GM21360 (cell line): ENCODE results near the gene NFX1.
"Not testable (repeated sequence)": the region's sequence is repeated elsewhere in the genome, so short reads cannot be mapped to it uniquely, and the experiment has no call there.

Source experiments
- ATAC-seq: cut with Tn5 transposase; IDR thresholded peaks from one replicate; pipeline ENCODE4 v1.9.1; 2021; ENCODE audit warnings: mild to moderate bottlenecking, moderate library complexity; ENCODE audit not compliant: unreplicated experiment

Gene NFX1

DNA sequence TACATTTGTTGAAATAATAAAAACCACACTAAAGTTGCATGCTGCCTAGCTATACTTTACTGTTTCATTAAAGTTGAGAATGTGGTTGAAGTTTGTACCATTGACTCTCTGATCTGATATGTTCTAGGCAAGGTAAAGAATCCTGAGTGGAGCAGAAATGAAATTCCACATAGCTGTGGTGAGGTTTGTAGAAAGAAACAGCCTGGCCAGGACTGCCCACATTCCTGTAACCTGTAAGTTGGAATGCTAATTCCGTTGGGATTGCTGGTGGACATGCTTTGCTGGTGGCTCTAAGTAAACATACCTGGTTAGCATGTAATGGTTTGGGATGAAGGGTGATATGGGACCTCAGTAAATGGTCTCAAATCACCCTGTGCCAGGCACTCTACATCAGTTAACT is 16.8 kb downstream of the NFX1 start:
- no peak for ATAC-seq

GRCh38 chr9:33309903-33310302 is 19.6 kb downstream of the NFX1 start:
- ATAC-seq: no peak

GRCh38 chr9:33310748-33311147 is 20.4 kb downstream of the NFX1 start:
- no peak for ATAC-seq

DNA sequence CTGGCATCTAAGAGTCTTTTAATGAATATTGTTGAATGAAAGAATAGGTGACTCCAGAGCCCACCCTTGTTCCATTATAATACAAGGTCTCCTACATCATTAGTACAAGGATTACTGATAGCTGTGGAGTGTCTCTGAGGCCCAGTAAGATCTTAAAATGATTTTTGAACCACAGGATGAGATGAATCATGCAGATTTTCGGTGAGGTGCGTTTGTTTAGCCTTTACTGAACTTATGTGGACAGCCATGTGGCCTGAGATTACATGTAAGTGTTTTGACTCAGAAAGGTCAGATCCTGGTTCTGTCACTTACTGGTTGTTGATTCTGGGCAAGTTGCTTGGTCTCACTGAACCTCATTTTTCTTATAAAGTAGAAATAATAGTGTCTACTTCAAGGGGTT is 21.6 kb downstream of the NFX1 start:
- no peak for ATAC-seq

GRCh38 chr9:33315371-33315770 is 25.1 kb downstream of the NFX1 start:
- no peak for ATAC-seq

DNA sequence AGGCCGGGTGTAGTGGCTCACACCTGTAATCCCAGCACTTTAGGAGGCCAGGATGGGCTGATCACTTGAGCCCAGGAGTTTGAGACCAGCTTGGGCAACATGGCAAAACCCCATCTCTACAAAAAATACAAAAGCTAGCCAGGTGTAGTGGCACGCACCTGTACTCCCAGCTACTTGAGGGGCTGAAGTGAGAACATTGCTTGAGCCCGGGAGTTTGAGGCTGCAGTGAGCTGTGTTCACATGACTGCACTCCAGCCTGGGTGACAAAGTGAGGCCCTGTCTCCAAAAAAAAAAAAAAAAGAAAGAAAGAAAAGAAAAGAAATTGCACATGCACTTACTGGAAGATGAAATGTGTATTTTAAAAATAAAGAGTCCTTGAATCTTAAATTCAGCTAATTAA is 26.8 kb downstream of the NFX1 start:
- ATAC-seq: not testable (repeated sequence)

DNA sequence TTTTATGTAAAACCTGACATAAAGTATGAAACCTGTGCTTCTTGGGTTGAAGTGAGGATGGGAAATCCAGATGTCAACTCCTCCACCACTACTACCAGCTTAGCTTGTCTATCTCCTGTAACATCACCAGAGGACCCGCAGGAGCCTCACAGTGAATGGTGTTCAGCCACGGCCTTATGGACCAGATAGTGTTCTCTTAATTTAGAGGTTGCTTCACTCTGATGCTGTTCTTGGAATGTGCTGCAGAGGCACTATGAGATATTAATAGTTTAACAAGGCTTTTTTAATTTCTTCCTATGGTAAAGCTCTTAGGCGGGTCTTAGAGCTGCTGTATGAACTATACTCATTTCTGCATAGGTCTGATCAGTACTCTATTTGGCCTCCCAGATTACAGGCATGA is 27.9 kb downstream of the NFX1 start:
- ATAC-seq: no peak

DNA sequence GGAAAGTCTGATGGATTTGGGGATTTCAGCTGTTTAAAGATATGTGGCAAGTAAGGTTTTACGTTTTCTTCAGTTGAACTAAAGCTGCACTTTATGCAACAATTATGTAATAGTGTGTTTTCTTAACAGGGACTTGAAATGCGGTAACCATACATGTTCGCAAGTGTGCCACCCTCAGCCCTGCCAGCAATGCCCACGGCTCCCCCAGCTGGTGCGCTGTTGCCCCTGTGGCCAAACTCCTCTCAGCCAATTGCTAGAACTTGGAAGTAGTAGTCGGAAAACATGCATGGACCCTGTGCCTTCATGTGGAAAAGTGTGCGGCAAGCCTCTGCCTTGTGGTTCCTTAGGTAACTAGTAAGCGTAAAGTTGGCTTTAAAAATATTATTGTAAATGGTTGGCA is 28.5 kb downstream of the NFX1 start:
- ATAC-seq: no peak

- no peak for ATAC-seq
These were observed 29.9 kb downstream of the NFX1 start for GRCh38 chr9:33320230-33320567.

GRCh38 chr9:33320568-33321261 is 30.4 kb downstream of the NFX1 start:
- ATAC-seq: no peak

DNA sequence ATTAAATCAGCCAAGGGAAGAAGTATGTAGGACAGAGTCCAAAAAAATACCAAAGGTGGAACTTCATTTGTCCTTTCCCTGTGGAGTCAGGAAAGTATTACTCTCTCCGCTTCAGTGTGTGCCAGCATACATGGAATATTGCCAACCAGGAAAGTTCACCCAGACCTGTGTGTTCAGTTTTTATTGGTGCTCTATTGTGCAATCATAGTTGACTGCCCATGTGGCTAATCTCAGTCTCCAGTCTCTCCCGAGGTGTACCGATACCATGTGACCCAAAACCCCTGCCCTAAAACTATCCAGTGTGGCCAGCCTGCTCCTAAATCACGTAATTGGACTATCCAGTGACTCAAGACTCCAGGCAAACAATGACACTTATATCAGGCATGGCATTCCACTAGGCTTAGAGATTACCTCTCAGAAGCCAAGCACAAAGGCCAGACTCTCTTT is 38.8 kb downstream of the NFX1 start:
- no peak for ATAC-seq

GRCh38 chr9:33329979-33330378 is 39.7 kb downstream of the NFX1 start:
- ATAC-seq: no peak

GRCh38 chr9:33331377-33331891 is 41.1 kb downstream of the NFX1 start:
- no peak for ATAC-seq

DNA sequence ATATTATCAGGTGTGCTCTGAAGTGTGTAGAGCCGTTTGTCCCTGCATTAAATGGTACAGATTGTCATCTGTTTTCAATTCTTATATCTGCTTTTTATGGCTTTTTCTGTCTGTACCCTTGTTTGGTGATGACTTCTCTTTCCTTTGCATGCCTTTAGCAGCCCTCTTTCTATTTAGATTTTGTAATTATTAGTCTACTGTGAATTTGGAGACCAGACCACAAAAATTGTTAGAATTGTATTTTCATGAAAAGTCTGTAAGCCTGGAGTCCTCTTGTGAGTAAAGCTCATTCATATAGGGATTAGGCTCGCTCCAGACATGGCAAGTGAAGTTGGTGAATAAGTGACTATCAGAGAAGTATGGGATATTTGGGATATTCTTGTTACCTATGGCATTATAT is 41.7 kb downstream of the NFX1 start:
- no peak for ATAC-seq

DNA sequence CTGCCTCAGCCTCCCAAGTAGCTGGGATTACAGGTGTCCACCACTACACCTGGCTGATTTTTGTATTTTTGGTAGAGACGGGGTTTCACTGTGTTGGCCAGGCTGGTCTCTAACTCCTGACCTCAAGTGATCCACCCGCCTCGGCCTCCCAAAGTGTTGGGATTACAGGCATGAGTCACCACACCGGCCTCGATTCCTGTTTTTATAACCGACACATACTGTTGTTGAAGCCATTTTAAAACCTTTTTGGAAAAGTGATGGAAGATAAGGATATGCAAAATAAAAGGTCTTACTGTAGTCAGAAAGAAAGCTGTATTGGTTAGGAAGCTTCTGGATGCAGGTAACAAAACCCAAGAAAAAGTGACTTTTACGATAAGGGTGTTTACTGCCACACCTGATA is 42.6 kb downstream of the NFX1 start:
- ATAC-seq: not testable (repeated sequence)

- no peak for ATAC-seq
These were observed 49.9 kb downstream of the NFX1 start for GRCh38 chr9:33340186-33340585.

GRCh38 chr9:33341182-33341581 is 50.9 kb downstream of the NFX1 start:
- no peak for ATAC-seq

DNA sequence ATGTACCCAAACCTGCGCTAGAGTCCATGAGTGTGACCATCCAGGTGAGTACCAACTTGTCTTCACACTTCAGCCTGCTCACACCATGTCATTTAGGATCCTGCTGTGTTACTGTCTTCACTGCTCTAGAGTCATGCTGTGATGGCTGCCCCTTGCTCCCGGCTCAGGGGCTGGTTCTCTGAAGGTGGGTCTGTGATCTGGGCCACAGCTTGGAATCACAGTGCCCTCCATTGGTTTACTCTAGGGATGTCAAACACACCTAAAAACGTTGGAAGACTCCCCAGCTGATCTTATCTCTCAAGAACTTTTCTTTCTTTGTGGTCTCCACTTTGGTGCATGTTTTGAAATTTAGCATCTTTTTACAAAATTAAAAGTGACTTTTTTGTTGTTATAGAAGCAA is 53.8 kb downstream of the NFX1 start:
- ATAC-seq: no peak

DNA sequence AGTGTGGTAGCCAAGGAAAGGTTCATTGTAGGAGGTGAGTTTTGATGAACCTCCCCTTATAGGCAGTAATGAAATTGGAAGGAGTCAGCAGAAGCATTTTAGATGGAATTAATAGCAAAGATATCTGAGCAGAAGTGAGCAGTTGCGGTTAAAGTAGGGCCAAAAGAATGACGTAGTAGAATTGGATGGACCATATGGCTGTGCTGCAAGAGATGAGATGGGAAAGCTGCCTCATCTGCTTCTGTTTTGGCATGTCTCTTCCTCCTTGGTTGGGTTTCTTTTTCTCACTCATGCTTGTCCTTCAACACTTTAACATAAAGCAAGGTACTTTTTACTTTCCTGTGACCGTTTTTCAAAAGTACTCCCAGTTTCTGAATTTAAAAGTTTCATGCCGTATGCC is 56.2 kb downstream of the NFX1 start:
- no peak for ATAC-seq

DNA sequence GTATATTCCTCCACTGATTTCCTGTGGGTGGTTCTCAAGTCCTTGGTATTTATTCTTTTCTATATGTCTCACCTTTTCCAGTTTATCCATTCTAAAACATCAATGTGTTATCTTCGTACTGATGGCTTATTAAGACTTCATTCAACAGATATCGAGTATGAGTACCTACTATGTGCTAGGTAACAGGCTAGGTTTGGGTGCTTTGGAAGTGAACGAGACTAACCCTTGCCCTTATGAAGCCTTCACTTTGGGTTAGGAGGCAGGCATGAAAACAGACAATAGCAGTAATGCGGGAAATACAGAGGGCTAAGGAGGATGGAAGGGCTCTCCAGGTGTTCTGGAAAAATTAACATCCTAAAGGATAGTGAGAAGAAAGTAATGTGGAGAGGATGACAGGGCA is 58.7 kb downstream of the NFX1 start:
- no peak for ATAC-seq

- no peak for ATAC-seq
These were observed 59.4 kb downstream of the NFX1 start for GRCh38 chr9:33349743-33350142.

GRCh38 chr9:33350310-33350709 is 60.0 kb downstream of the NFX1 start:
- no peak for ATAC-seq

DNA sequence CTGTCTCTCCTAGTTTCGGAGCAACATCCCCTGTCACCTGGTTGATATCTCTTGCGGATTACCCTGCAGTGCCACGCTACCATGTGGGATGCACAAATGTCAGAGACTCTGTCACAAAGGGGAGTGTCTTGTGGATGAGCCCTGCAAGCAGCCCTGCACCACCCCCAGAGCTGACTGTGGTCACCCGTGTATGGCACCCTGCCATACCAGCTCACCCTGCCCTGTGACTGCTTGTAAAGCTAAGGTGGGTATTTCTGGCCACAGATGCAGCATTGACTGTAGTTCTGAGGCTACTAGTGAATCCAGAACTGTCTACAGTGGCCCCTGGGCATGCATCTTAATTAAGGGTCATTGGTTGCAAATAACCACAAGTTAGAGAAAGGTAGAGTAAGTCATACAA is 61.2 kb downstream of the NFX1 start:
- no peak for ATAC-seq
